H9 (cell line): ENCODE measurements around the gene ZNF608. TPM values are rescaled to one million over a fixed set of nuclear protein-coding genes. Genes with fewer than 3 reads are reported as not detected.
A peak's percentile ranks its signal among the peaks of the same experiment; 100 is the strongest.

Experiments used
- DNase-seq: peaks from one replicate; pipeline ENCODE4 v3.0.0-alpha.2; 2017
- H2AFZ ChIP-seq: one replicate; pipeline ENCODE4 v1.6.1; 2013; ENCODE audit warnings: mild to moderate bottlenecking, low read length, control low read depth, moderate library complexity
- H2AK5ac ChIP-seq: 2 replicates; pipeline ENCODE4 v1.6.1; 2013; ENCODE audit warnings: low read length, control low read depth, mixed read lengths; ENCODE audit not compliant: insufficient read length
- H2BK120ac ChIP-seq: one replicate; pipeline ENCODE4 v1.6.1; 2013; ENCODE audit warnings: low read depth, mild to moderate bottlenecking, low read length, control low read depth, inconsistent platforms; ENCODE audit not compliant: poor library complexity, severe bottlenecking
- H2BK12ac ChIP-seq: 2 replicates; pipeline ENCODE4 v1.6.1; 2013; ENCODE audit warnings: low read length, control low read depth, mixed read lengths, low read depth; ENCODE audit not compliant: insufficient read length
- H2BK15ac ChIP-seq: 2 replicates; pipeline ENCODE4 v1.6.1; 2013; ENCODE audit warnings: low read depth, low read length, control low read depth
- H2BK20ac ChIP-seq: one replicate; pipeline ENCODE4 v1.6.1; 2013; ENCODE audit warnings: low read depth, mild to moderate bottlenecking, low read length, control low read depth, inconsistent platforms; ENCODE audit not compliant: poor library complexity, severe bottlenecking
- H2BK5ac ChIP-seq: 2 replicates; pipeline ENCODE4 v1.6.1; 2013; ENCODE audit warnings: low read length, control low read depth, mixed read lengths; ENCODE audit not compliant: insufficient read length
- H3K14ac ChIP-seq: 2 replicates; pipeline ENCODE4 v1.6.1; 2013; ENCODE audit warnings: low read length, control low read depth; ENCODE audit not compliant: insufficient read depth
- H3K18ac ChIP-seq: 2 replicates; pipeline ENCODE4 v1.6.1; 2013; ENCODE audit warnings: low read depth, mild to moderate bottlenecking, mixed read lengths, low read length, control low read depth; ENCODE audit not compliant: insufficient read length
- H3K23ac ChIP-seq: 2 replicates; pipeline ENCODE4 v1.6.1; 2013; ENCODE audit warnings: low read length, control low read depth, mixed read lengths, low read depth; ENCODE audit not compliant: insufficient read length
- H3K23me2 ChIP-seq: 2 replicates; pipeline ENCODE4 v1.6.1; 2013; ENCODE audit warnings: low read depth, mild to moderate bottlenecking, mixed read lengths, low read length, control low read depth; ENCODE audit not compliant: insufficient read length, poor library complexity, severe bottlenecking
- H3K27ac ChIP-seq: 2 replicates; pipeline ENCODE4 v1.5.1; 2013; ENCODE audit warnings: low read length, control low read depth, mixed read lengths, low read depth; ENCODE audit not compliant: insufficient read length
- H3K27me3 ChIP-seq: 2 replicates; pipeline ENCODE4 v1.6.1; 2013; ENCODE audit warnings: low read length, control low read depth, inconsistent platforms; ENCODE audit not compliant: insufficient read depth
- H3K4ac ChIP-seq: 2 replicates; pipeline ENCODE4 v1.6.1; 2013; ENCODE audit warnings: low read depth, mild to moderate bottlenecking, control low read depth, inconsistent platforms, low read length, moderate library complexity
- H3K4me1 ChIP-seq: 2 replicates; pipeline ENCODE4 v1.6.1; 2013; ENCODE audit warnings: low read length, control low read depth, inconsistent platforms; ENCODE audit not compliant: insufficient read depth
- H3K4me2 ChIP-seq: 2 replicates; pipeline ENCODE4 v1.6.1; 2013; ENCODE audit warnings: low read length, control low read depth, mixed read lengths; ENCODE audit not compliant: insufficient read length, insufficient read depth
- H3K56ac ChIP-seq: 2 replicates; pipeline ENCODE4 v1.6.1; 2013; ENCODE audit warnings: low read depth, mild to moderate bottlenecking, mixed read lengths, low read length, control low read depth; ENCODE audit not compliant: insufficient read length
- H3K79me1 ChIP-seq: 2 replicates; pipeline ENCODE4 v1.6.1; 2013; ENCODE audit warnings: low read depth, mild to moderate bottlenecking, moderate library complexity, low read length, control low read depth, inconsistent platforms; ENCODE audit not compliant: insufficient read depth, poor library complexity, severe bottlenecking
- H3K79me2 ChIP-seq: 2 replicates; pipeline ENCODE4 v1.6.1; 2013; ENCODE audit warnings: low read length, control low read depth, inconsistent platforms; ENCODE audit not compliant: insufficient read depth
- H3K9ac ChIP-seq: 2 replicates; pipeline ENCODE4 v1.6.1; 2013; ENCODE audit warnings: low read length, control low read depth, mixed read lengths; ENCODE audit not compliant: insufficient read length; ENCODE audit errors: extremely low read depth
- H3K9me3 ChIP-seq: one replicate; pipeline ENCODE4 v1.6.1; 2013; ENCODE audit warnings: low read depth, low read length, inconsistent platforms; ENCODE audit not compliant: control insufficient read depth
- H3T11ph ChIP-seq: one replicate; pipeline ENCODE4 v1.6.1; 2013; ENCODE audit warnings: mild to moderate bottlenecking, low read length, control low read depth, inconsistent platforms
- H4K20me1 ChIP-seq: one replicate; pipeline ENCODE4 v1.6.1; 2013; ENCODE audit not compliant: control insufficient read depth, insufficient read length, insufficient read depth
- H4K5ac ChIP-seq: 2 replicates; pipeline ENCODE4 v1.6.1; 2013; ENCODE audit warnings: low read depth, mild to moderate bottlenecking, mixed read lengths, low read length, control low read depth; ENCODE audit not compliant: insufficient read length
- H4K8ac ChIP-seq: replicated peaks from 2 replicates; pipeline ENCODE4 v1.6.1; 2013; ENCODE audit warnings: low read length, control low read depth, mixed read lengths, low read depth; ENCODE audit not compliant: insufficient read length
- H4K91ac ChIP-seq: 2 replicates; pipeline ENCODE4 v1.6.1; 2013; ENCODE audit warnings: low read depth, mild to moderate bottlenecking, moderate library complexity, mixed read lengths, low read length, control low read depth; ENCODE audit not compliant: insufficient read length
- H3K27ac Mint-ChIP-seq, 3 experiments: 2 replicates in 2 of 3; 3 replicates in 1 of 3; pipeline ENCODE4 v1.8.0; 2020 to 2021; ENCODE audit warnings: mixed read lengths in 3 of 3, mild to moderate bottlenecking in 1 of 3, moderate library complexity in 1 of 3
- H3K27me3 Mint-ChIP-seq: 2 replicates; pipeline ENCODE4 v1.8.0; 2021; ENCODE audit warnings: low read depth, mild to moderate bottlenecking, moderate library complexity, mixed read lengths
- H3K36me3 Mint-ChIP-seq, 3 experiments: 2 replicates in 2 of 3; 3 replicates in 1 of 3; pipeline ENCODE4 v1.8.0; 2020 to 2021; ENCODE audit warnings: low read depth in 3 of 3, mixed read lengths in 3 of 3; ENCODE audit not compliant: insufficient read depth in 1 of 3
- H3K4me1 Mint-ChIP-seq, 2 experiments: 2 replicates each; pipeline ENCODE4 v1.8.0; 2020; ENCODE audit warnings: mixed read lengths in 2 of 2
- H3K4me3 Mint-ChIP-seq, 2 experiments: 2 replicates in 1 of 2; 3 replicates in 1 of 2; pipeline ENCODE4 v1.8.0; 2020 to 2021; ENCODE audit warnings: mild to moderate bottlenecking in 2 of 2, mixed read lengths in 2 of 2, moderate library complexity in 1 of 2
- H3K9me3 Mint-ChIP-seq, 2 experiments: 2 replicates in 1 of 2; 3 replicates in 1 of 2; pipeline ENCODE4 v1.8.0; 2020; ENCODE audit warnings: mild to moderate bottlenecking in 2 of 2, mixed read lengths in 2 of 2, moderate library complexity in 1 of 2
- CTCF ChIP-seq: fragments of 200-600 bp; sonication (generic); conservative IDR thresholded peaks from 3 replicates; pipeline ENCODE4 v1.8.0; 2021; ENCODE audit warnings: antibody characterized with exemption, mild to moderate bottlenecking
- WGBS: extraction: QIAGEN DNeasy Blood & Tissue Kit; methylation state at CpG from one replicate; pipeline ENCODE4 v1.1.7; 2013; ENCODE audit warnings: missing lambda C conversion rate, low lambda C conversion rate, mixed read lengths; ENCODE audit not compliant: insufficient read length; ENCODE audit errors: extremely low coverage; 5-methylcytosine and 5-hydroxymethylcytosine counted together
- total RNA-seq: library from RNA; stranded (reverse); gene quantifications from 2 replicates; pipeline ENCODE4 v1.2.1, GENCODE V29; 2021

The ZNF608 gene
- total RNA-seq, 1 experiment from 2014 or later: 67.0 TPM

- Histone ChIP-seq H2AK5ac (no peak overlapping the region), H3K4me1 (peaks cover 14% of the 10 kb centered on the region; the same call in 1 of the 2 replicates), H2BK20ac (no peak overlapping the region), H2BK5ac (no peak overlapping the region), H3K4ac (no peak overlapping the region), H3K14ac (no peak overlapping the region), H2BK12ac (no peak overlapping the region), H2AFZ (no peak overlapping the region), H3K27ac (no peak overlapping the region), H3K9me3 (no peaks in the 10 kb centered on the region), H4K91ac (no peak overlapping the region), H3K23ac (no peak overlapping the region), H3K18ac (no peak overlapping the region), H2BK120ac (no peak overlapping the region), H4K5ac (no peak overlapping the region), H3K56ac (no peak overlapping the region), H2BK15ac (no peak overlapping the region), H4K8ac (no peak overlapping the region), H3K79me2 (peaks cover 54% of the 10 kb centered on the region; the same call in 1 of the 2 replicates), H3K4me2 (peak overlapping the region; percentile 89), H3K27me3 (no peaks in the 10 kb centered on the region), H3K23me2 (peaks cover 30% of the 10 kb centered on the region), H3K9ac (no peak overlapping the region), H3T11ph (no peak overlapping the region), H4K20me1 (no peaks in the 10 kb centered on the region), H3K79me1 (peaks cover 3% of the 10 kb centered on the region)
- Mint-ChIP-seq H3K36me3 (peaks cover 0 to 5% (median 5%) of the 10 kb centered on the region in 3 experiments; a peak in 5 of 7 replicates), H3K27me3 (no peaks in the 10 kb centered on the region), H3K27ac (no peak overlapping the region), H3K4me3 (no peak overlapping the region), H3K4me1 (peaks cover 2 to 4% of the 10 kb centered on the region in 2 experiments), H3K9me3 (peaks cover 0 to 2% of the 10 kb centered on the region in 2 experiments; a peak in 2 of 5 replicates)
- 100% methylated on average over 1 of the region's 4 CpGs for WGBS
- TF ChIP-seq CTCF: no peak
- no peak for DNase-seq
Measured at GRCh38 chr5:124742521-124742920, 3.9 kb downstream of the ZNF608 start.
